ENCODE data around the gene HDAC10. TPM values are rescaled to one million over a fixed set of nuclear protein-coding genes. Genes with fewer than 3 reads are reported as not detected.

The HDAC10 gene
- total RNA-seq, 1 experiment from 2014 or later, result 71.3 TPM

DNA sequence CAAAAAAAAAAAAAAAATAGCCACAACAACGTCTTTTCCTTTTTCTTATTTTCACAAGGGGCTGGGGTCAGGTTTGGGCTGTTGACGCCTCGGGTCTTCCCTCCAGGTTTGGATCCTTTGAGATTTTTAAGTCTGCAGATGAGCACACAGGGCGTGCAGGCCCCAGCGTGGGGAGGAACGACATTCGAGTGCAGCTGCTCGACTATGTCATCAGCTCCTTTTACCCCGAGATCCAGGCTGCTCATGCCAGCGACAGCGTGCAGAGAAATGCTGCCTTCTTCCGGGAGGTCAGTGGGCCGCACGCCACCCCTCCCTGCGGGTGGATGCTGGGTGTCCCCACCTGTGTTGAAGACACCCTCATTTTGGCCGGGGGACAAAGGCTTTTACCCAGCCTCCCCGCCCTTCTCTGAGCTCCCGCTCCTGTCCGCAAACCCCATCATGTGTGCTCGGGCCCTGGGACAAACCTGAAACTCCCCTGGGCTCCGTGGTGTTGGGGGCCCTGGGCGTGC lies 42.6 kb downstream of the HDAC10 start:
- no TSS peak for BruUV-seq (replicated peaks)
- no peak overlapping the region for H3K27ac ChIP-seq (ENCODE audit: low read length)
- in situ Hi-C loops (cut with HindIII; ENCODE audit: low pct_unique_long_range_greater_than_20kb, low sequenced_read_pairs), result no loop called here
- ATAC-seq (no peak), DNase-seq (ENCODE audit: low read depth, low spot score) (no peak)
- intact Hi-C loops (cut with micrococcal nuclease; ENCODE audit: unreplicated experiment), result no loop called here
- no peaks in the 10 kb centered on the region for H3K4me1 ChIP-seq (ENCODE audit: control insufficient read depth, insufficient read depth, low read length)
- no peaks in the 10 kb centered on the region for H3K36me3 ChIP-seq (ENCODE audit: control insufficient read depth, insufficient read depth, low read length)
- H3K4me3 ChIP-seq (ENCODE audit: low read depth in 2 of 2, low read length in 2 of 2), result no peak overlapping the region
- POLR2A ChIA-PET, result no interaction called here
- H3K9me3 ChIP-seq (ENCODE audit: control insufficient read depth, insufficient read depth, low read depth, low read length), result no peaks in the 10 kb centered on the region
- TF ChIP-seq, protein P1, sequence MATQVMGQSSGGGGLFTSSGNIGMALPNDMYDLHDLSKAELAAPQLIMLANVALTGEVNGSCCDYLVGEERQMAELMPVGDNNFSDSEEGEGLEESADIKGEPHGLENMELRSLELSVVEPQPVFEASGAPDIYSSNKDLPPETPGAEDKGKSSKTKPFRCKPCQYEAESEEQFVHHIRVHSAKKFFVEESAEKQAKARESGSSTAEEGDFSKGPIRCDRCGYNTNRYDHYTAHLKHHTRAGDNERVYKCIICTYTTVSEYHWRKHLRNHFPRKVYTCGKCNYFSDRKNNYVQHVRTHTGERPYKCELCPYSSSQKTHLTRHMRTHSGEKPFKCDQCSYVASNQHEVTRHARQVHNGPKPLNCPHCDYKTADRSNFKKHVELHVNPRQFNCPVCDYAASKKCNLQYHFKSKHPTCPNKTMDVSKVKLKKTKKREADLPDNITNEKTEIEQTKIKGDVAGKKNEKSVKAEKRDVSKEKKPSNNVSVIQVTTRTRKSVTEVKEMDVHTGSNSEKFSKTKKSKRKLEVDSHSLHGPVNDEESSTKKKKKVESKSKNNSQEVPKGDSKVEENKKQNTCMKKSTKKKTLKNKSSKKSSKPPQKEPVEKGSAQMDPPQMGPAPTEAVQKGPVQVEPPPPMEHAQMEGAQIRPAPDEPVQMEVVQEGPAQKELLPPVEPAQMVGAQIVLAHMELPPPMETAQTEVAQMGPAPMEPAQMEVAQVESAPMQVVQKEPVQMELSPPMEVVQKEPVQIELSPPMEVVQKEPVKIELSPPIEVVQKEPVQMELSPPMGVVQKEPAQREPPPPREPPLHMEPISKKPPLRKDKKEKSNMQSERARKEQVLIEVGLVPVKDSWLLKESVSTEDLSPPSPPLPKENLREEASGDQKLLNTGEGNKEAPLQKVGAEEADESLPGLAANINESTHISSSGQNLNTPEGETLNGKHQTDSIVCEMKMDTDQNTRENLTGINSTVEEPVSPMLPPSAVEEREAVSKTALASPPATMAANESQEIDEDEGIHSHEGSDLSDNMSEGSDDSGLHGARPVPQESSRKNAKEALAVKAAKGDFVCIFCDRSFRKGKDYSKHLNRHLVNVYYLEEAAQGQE (IDR thresholded peaks at IDR 0.05; ENCODE audit: insufficient read depth in 1 of 2, low read depth in 2 of 2, low read length in 1 of 2), result no peak
- TF ChIP-seq CTCF (IDR thresholded peaks at IDR 0.05) (no peak), POLR2AphosphoS5 (IDR thresholded peaks at IDR 0.05; ENCODE audit: low read depth, low read length) (no peak; the same call in 1 of the 2 replicates), TCF7L2 (IDR thresholded peaks at IDR 0.05; ENCODE audit: low read depth, low read length) (no peak), SIN3A (IDR thresholded peaks at IDR 0.05; ENCODE audit: borderline replicate concordance, insufficient read depth, low read depth, low read length) (no peak)
- CTCF ChIA-PET, result interaction anchor here (0.6 to 0.7 kb wide), 2 partner anchors 274 to 281 kb away, joined by 5 to 7 read pairs; no protein-coding TSS in a partner anchor
- no peaks in the 10 kb centered on the region for H3K27me3 ChIP-seq (ENCODE audit: control insufficient read depth, insufficient read depth, low read length)

DNA sequence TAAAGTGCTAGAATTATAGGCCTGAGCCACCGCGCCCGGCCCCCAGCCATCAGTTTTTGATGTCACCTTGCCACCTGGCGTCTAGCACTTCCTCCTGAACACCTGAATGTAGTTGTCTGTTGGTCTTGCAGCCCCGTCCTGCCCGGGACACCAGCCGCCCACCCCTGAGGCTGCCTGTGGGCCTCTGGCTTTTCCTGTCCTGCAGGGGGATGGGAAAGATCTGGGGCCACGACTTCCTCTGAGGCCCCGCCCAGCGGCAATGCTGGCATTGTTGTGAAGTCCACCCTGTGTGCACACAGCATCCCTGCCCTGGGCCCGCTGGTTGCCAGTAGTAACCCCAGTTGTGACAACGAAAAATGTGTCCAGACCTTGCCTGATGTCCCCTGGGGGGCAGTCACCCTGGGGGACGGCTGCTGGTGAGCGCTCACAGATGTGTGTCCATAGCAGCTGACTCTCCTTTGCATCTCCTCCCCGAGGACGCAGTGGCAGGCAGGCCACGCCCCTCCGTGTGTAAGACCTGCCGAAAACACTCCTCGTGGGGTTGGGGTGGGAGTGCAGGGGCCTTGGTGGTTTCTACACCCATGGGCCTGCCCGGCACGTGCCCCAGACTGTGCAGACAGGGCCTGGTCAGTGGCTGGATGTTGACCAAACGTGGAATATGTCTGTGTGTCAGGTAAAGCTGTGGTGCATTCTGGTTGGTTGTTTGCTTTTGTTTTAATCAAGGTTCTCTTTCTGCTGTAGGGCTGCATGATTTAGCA lies 43.5 kb downstream of the HDAC10 start:
- DNase-seq (ENCODE audit: low read depth, low spot score) (no peak), ATAC-seq (no peak)
- POLR2A ChIA-PET, result interaction anchor here (0.6 kb wide), 1 partner anchor 178 kb away, joined by 4 read pairs; no protein-coding TSS in a partner anchor
- CTCF ChIA-PET, result no interaction called here
- TF ChIP-seq POLR2AphosphoS5 (IDR thresholded peaks at IDR 0.05; ENCODE audit: low read depth, low read length) (no peak), CTCF (IDR thresholded peaks at IDR 0.05) (no peak), SIN3A (IDR thresholded peaks at IDR 0.05; ENCODE audit: borderline replicate concordance, insufficient read depth, low read depth, low read length) (no peak), TCF7L2 (IDR thresholded peaks at IDR 0.05; ENCODE audit: low read depth, low read length) (no peak)
- TF ChIP-seq, protein P1 (IDR thresholded peaks at IDR 0.05; ENCODE audit: insufficient read depth in 1 of 2, low read depth in 2 of 2, low read length in 1 of 2), result no peak
- H3K4me3 ChIP-seq (ENCODE audit: low read depth in 2 of 2, low read length in 2 of 2), result no peak overlapping the region
- no peaks in the 10 kb centered on the region for H3K9me3 ChIP-seq (ENCODE audit: control insufficient read depth, insufficient read depth, low read depth, low read length)
- peaks cover 2% of the 10 kb centered on the region; the same call in 1 of the 2 replicates for H3K4me1 ChIP-seq (ENCODE audit: control insufficient read depth, insufficient read depth, low read length)
- intact Hi-C loops (cut with micrococcal nuclease; ENCODE audit: unreplicated experiment), result no loop called here
- in situ Hi-C loops (cut with HindIII; ENCODE audit: low pct_unique_long_range_greater_than_20kb, low sequenced_read_pairs), result no loop called here
- H3K27ac ChIP-seq (ENCODE audit: low read length), result no peak overlapping the region
- H3K36me3 ChIP-seq (ENCODE audit: control insufficient read depth, insufficient read depth, low read length), result no peaks in the 10 kb centered on the region
- no TSS peak for BruUV-seq (replicated peaks)
- H3K27me3 ChIP-seq (ENCODE audit: control insufficient read depth, insufficient read depth, low read length), result no peaks in the 10 kb centered on the region
